ENCODE results near the gene FLAD1.

Gene FLAD1

DNA sequence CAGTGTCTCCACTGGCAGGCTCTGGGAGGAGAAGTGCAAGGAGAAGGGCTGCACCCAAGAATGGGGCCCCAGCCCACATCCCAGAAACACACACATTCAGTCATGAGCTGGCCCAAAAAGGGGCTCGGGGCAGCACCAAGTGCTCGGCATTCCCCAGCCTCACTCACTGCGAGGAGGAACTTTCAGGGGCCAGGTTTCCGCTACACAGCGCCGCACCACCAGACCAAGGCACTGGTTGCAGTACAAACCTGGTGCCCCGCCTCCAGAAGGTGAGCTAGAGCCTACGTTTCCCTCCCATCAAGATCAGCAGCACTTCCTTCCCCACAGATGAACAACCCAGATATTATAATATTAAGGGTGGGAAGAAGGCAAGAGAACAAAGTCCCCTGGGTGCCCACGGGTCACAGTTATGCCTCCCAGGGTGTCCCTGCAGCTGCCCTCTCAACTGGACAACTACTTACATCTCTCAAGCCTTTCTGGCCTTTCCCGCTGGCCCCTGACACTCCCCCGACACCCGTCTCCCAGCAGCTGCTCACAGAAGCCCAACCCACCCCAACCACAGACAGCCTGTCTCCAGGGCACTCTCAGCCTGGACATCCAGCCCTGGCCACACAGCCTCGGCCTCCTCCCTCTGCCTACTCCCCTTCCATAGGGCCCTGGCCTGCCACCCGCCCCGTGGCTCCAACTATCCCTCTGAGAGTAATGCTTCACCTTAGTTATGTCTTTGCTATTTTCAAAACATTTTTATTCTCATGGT is 31.1 kb upstream of the FLAD1 start:
- DNase-seq (ENCODE audit: low read depth, low spot score), result no peak

DNA sequence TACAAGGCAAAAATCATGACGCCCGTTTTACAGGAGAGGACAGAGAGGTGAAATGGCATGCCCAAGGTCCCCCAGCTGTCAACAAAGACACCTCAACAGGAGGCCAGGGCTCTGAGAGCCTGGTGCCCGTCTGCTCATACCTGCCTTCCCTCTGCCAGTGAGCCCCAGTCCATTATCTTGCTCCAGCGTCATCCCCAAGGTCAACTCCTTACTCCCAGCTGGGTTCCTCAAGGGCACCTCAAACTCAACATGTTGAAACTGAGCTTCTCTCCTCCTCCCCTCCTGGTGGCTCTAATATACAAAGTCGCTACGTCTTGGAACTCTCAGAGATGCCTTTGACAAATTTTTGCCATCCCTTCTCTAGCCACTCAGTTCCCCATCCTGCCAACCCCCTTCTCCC is 30.5 kb upstream of the FLAD1 start:
- no peak for DNase-seq (ENCODE audit: low read depth, low spot score)

DNA sequence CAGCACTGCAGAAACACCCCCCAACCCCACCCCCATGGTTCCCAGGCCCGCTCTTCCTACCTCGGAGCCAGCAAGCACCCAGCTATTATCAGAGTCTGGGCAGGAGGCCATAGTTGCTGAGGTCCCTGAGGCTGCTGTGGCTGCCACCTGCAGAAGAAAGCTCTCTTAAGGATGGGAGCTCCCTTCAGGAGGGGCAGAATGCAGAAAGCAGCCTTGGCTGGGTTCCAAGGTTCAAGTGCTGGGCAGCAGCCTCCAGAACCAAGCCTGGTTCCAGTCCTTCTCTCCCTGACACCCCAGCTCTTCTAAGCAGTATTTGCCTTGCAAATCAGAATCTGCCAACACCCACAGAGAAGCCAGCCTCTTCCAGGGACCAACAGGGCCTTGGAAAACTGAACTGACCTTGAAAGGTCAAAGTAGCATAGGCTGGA is 29.5 kb upstream of the FLAD1 start:
- DNase-seq (ENCODE audit: low read depth, low spot score), result no peak

DNA sequence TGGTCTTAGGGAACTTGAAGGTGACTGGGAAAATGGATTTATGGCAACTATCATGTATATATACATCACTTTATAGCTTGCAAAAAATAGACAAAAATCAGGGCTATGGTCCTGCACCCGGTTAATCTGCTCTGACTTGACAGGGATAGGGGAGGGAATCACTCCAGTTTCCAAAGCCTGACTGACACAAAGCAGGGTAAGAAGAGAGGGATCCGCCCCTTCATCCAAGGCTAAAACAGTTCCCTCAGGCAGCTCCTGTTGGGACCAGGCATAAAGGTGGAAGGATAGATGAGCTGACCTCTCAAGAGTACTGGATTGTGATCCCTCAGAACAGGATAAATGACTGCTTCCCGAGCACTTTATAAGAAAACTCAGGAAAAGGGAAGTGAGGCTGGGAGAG is 28.6 kb upstream of the FLAD1 start:
- DNase-seq (ENCODE audit: low read depth, low spot score), result no peak

DNA sequence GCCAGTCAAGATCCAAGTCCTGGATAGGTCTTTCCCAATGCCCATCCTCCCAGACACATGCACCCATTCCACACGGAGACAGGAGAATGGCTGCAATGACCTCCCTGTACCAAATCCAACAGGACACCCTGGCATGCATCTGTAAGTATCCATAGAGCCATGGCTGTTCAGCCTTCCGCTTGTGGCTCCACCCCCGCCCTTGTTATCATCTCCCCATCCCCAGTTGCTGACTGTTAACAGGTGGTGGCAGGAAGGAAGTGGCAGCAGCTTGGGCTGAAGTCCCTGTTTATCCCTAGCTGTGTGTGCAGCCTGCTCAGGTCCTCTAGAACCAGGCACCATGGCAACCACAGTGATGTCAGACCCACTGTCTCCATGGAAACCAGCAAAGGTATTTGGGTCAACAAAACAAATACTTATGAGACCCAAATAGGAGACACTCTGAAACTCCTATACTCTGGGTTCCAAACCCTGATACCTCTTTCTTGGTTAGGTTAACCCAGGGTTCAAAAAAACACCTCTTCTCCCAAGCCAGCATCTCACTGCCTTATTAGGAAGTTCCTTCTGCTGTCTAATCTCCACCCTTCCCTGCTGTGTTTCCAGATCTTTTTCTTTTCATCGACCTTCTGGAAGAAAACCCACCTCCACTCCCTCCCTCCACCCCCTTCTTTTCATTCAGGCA is 28.0 kb upstream of the FLAD1 start:
- no peak for DNase-seq (ENCODE audit: low read depth, low spot score)

DNA sequence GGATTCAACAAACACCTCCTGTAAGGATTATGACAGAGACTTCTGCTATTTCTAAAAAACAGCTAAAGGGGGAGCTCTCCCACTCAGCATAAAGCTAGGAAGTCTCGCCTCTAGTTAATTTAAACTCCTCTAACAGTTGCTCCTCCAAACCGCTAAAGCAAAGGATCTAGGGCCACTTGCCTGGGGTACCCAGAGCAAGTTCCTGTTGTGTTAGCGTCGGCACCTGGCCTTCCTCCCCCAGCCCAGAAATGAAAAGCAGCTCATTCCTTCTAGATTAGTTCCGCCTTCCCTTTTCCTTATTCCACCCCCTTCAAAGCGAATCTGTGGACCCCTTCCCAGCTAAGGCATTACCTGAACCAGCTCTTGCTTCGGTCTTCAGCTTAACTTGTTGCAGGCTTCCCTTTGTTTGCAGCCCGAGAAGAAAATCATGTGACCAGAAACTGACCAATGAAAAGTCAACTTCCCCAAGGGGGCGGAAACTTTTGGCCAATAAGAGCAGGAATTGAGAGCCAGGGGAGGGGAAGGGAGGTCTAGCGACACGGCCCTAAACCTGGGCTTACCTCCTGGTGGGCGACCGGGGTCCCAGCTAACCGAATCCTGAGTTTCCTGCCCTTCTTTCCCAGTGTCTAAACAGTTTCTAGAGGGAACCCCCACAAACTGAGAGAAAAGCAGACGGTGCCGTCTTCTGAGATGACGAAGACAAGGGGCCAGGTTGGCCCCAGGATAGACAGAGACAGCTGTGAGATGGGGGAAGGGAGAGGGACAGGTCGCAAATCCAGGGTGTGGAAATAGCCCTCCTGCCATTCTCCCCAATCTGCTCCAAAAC is 27.2 kb upstream of the FLAD1 start, which contains the start of gene PBXIP1:
Gene PBXIP1 (minus strand): TSS at position 382 of the 826 bp plus-strand sequence. CDS start 2,378 bp downstream, outside the sequence.
- DNase-seq (ENCODE audit: low read depth, low spot score), result peak; percentile 68

DNA sequence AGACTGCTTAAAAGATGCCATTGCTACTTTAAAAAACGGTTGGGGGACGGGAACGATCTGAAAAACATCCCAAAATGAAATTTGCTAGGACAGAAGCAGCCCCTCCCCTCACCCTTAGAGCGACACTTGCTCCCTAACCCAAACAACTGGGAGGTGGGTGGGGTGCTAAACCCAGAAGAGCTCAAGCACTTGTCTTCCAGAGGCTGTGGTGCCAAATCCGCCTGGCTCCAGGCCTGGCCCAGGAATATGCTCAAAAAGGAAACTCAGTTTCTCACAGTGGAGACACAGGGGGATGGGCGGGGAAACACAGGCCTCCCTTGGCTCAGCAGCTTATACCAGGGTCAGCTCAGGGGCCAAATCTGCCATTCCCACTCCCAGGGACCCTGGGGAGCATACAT is 26.6 kb upstream of the FLAD1 start:
- DNase-seq (ENCODE audit: low read depth, low spot score), result no peak

DNA sequence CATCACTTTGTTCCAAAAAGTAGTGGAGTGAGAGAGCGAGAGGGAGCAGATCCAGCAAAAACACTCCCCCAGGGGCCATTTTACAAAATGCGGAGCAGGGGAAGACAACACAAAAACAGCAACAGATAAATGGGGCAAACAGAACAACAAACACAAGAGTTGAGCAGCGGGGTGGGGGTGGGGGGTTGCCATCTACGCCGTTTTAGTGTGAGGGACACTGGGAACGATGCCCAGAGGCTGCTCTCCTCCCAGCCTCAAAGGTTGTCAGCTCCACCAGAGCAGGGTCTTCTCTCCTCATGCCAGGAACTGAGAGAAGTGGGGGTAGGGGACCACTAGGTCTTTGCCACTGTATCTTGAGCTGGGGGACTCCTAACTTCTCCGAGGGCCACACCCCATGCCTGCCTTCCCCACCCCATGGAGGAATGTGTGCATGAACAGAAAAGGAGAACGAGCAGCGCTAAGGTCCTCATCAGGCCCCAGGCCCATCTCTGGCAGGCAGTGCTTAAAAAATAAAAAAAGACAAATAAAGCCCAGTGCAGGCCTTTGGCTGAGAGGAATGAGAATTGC is 26.0 kb upstream of the FLAD1 start:
- no peak for DNase-seq (ENCODE audit: low read depth, low spot score)

DNA sequence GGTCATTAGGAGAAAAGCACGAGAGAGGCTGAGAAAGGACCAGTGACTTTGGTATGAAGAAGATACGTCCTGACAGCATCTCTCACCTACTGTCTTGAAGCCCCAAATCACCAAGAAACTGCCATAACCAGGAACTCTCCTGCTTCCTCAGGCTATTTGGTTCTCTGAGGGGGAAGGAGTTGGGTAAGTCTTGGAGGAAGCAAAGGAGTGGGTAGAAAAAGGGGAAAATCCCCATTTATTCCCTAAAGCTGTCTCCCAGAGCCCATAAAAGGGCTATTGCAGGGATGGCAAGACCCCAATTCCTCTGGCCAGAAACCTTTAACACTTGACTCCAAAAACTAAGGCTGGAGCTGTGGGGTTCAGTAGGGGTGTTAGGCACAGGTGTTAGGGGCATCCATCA is 25.1 kb upstream of the FLAD1 start:
- no peak for DNase-seq (ENCODE audit: low read depth, low spot score)

DNA sequence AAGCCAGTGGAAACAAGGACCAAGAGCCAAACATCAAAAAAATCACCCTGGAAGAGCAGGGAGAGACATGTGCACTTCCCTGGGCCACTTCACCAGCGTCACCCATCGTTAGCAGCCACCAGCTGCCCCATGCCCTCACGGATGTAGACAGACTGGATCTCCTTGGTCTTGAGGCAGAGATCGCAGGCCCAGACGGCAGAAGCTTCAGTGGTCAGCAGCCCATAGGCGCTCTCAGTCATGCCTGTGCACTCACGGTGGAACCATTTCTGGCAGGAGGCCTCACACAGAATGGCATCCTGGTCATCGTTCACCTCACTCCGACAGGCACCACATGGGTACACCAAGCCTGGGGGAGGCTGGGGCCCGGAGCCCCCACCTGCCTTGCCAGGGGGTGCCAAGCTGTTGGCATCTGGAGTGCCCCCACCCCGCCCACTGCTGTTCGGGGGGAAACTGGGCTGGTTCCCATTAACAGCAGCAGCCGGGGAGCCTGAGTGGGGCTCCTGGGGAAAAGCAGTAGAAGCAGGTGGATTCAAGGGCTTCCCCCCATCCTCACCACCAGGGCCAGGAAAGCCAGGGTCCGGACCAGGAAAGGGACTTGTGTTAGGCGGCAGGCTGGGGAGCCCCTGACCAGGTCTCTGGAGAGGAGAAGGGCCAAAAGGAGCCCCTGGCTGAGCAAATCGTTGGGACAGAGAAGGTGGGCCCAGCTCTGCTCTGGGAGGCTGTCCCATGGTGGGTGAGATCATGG is 24.3 kb upstream of the FLAD1 start:
- no peak for DNase-seq (ENCODE audit: low read depth, low spot score)

DNA sequence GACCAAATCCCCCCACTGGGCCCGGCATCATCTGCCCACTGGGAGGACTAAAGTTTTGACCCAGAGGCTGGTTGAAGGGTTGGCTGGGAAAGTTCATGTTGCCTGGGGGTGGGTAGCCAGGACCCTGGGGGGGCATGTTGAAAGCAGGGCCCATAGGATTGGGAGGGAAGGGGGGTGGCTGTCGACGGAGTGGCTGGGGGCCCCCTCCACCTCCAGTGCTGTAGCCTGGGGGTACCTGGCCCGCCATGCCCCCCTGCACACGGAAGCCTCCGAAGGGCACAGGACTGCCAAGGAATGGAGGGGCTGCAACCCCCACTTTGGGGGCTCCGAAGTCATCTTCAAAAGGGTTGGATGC is 23.7 kb upstream of the FLAD1 start:
- no peak for DNase-seq (ENCODE audit: low read depth, low spot score)

DNA sequence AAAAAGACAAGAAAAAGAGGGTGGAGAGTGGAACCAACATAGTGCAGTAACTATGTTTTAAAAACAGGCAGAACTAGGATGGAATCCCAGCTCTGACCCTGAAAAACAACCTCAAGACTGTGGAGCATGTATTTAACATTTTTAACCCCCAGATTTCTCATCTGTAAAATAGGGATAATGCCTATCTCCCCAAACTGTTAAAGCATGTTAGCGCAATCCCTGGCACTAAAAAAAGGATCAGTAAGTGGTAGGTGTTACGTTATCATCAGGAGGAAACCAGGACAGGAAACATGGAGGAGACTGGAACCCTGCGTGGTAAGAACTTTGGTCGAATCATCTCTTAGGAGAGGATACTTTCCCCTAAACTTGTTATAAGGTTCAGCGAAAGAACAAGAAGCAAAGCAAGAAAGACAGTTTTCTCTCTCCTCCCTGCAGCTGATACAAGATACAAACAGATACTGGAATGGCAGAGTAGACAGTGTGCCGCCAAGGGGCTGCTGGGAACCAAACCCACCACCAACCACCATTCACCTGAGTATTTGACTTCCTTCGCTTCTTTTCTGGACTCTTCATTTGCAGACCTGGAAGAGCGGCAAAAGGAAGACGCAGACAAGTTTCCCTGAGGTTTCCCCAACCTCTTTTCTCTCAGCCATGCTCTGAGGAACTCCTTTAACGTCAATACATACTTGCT is 22.6 kb upstream of the FLAD1 start:
- no peak for DNase-seq (ENCODE audit: low read depth, low spot score)

DNA sequence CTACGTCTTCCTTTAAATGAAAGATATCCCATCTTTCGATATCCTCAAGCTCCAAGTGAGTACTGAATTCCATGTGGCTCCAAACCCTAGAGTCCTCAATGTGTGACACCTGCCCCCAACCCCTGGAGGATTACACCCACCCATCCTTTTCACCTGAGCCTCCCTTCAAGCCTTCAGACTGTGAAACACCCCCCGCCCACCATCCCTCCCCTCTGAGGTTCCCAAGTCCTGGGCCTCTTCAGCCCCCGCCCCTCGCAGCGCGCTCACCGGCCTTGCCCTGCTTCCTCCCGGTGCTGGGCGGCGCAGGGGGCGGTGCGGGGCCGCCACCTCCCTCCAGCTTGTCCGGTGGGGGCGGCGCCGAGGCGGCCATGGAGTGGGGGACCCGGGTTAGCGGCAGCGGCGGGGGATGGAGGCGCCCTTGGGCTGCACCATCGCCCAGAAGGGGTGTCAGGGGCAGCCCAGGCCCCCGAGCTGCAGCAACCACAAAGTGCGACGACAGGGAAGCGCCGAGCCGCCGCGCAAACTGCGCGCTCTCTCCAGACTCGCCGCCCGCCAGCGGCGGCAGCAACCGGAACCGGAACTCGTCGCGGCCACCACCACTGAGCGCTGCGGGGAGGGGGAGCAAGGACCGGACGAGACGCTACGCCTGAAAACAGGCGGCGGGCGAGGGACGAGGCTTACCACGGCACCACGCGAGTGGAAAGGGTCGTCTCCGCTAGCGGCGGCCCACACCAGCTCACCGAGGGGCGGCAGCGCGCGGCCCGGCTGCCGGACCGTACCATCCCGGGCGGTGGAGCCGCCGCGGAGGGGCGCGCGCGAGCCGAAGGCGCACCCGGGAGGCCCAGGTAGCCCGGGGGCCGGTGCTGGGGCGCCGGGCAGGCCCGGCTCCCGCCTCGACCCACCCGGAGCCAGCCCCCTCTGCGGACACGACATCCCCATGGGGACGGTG is 21.7 kb upstream of the FLAD1 start, which contains the start of gene PYGO2:
Gene PYGO2 (minus strand): TSS at position 576 of the 949 bp plus-strand sequence. CDS start 206 bp downstream, at position 370.
- DNase-seq (ENCODE audit: low read depth, low spot score), result peak; percentile 64

DNA sequence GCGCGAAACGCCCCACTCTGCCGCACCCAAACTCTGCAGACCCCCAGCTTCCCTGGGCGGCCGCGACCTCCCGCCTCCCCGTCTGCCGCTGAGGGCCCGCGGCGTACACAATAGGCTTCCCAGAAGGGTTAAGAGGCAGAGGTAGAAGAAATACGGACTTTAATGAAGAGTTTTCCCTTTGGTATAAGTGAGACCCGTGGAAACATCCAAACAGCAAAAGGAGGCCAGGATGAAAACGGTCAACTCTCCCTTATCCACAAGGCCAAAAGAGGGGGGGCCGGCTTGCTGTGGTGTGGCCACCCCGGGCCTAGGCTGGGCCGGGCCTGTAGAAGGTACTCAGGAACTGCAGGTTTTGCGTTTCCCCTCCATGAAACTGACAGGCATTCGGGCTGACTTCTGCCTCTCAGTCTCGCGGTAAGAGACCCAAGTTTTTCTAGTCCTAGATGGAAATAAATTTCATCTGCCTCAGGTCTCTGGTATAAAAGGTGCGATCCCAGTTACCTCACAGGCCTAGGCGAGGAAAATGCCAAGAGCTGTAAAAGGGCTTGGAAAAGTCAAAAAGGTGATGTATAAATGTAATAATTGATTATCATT is 20.9 kb upstream of the FLAD1 start:
- no peak for DNase-seq (ENCODE audit: low read depth, low spot score)

DNA sequence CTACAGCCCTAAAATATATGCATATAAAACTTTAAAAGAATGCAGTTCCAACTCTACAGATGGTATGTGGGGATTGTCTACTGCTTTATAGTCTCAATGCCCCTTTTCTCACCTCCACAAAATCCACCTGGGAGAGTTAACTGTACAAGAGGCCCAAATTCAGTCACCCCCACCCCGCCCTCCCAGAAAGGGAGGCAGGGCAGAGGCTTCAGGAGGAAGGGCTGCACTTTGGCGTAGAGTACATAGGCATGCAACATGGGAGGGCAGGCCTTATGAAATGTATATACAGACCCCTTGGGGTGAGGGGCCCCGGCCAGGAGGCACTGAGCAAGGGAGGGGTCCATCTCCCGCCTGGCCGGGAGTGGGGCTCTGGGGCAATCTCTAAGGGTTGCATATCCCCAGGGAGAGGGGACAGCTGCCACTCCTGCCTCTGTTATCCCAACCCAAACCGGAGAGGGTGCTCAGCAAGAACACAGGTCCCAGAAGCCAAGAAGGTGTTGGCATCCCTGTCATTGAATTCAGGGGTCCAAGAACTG is 20.3 kb upstream of the FLAD1 start:
- no peak for DNase-seq (ENCODE audit: low read depth, low spot score)

DNA sequence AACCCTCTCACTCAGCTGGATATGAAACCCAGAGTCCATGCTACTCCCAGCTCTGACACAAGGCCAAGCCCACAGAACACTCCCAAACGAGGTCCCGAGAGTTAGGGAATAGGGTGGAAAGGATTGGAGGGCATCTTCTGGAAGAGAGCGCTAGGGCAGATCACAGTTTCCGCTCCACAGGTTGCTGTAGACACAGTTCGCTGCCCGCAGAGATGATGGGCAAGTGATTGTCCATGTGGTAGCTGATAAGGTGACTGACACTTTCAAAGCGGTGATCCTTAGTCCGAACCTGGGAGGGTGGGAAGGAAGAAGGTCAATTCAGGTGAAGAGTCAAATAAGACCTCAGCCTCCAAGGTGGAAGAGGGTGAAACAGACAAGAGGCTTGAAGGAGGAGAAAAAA is 19.5 kb upstream of the FLAD1 start:
- DNase-seq (ENCODE audit: low read depth, low spot score), result no peak

DNA sequence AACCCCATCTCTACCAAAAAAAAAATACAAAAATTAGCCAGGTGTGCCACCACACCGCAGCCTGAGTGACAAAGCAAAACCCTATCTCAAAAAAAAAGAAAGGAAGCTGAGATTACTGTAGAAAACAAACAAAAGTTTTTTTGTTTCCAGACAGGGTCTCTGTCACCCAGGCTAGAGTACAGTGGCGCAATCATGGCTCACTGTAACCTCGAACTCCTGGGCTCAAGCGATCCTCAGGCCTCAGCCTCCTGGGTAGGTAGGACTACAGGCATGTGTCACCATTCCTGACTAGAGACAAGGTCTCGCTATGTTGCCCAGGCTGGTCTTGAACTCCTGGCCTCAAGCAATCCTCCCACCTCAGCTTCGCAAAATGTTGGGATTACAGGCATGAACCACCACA is 18.8 kb upstream of the FLAD1 start:
- no peak for DNase-seq (ENCODE audit: low read depth, low spot score)

DNA sequence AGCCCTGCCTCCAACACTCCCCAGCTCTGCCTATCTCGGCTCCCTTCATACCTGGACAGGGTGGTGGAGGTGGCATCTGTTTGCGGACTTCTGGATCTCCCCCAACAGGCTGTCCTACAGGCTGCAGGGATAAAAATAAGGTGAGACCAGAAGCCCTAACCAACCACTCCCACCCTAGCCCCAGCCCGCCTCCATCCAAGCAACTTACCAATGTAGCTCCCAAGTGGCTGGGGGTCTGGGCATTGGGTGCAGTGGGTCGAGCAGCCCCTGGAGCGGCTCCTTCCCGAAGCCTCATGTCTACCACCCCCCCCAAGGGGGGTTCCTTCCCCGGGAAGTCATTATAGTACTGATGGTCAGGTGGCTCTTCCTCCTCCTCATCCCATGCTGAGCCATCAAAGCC is 17.0 kb upstream of the FLAD1 start:
- no peak for DNase-seq (ENCODE audit: low read depth, low spot score)

Data from activated naive CD8-positive, alpha-beta T cell treated with anti-CD3 and anti-CD28 coated beads, Interleukin-2, amount 50 U/mL, for 16 hours (primary cell).